ENCODE data around the gene ERCC6L2.

ERCC6L2 gene

GRCh38 chr9:95979446-95979845 lies 104.0 kb downstream of the ERCC6L2 start:
- H2BK5ac ChIP-seq (ENCODE audit: low read depth, low read length, poor library complexity) = no peak overlapping the region
- no peak overlapping the region for H4K12ac ChIP-seq (ENCODE audit: low read depth, low read length)
- no peak overlapping the region for H3K4me2 ChIP-seq (ENCODE audit: low read length)
- no peak for DNase-seq
- no peak overlapping the region for H2BK120ac ChIP-seq (ENCODE audit: insufficient read depth, low read length, poor library complexity)
- H3K4me3 ChIP-seq (ENCODE audit: low read depth, low read length) = no peak overlapping the region
- no peaks in the 10 kb centered on the region for H3K27me3 ChIP-seq (ENCODE audit: insufficient read depth, low read length)
- peaks cover 2% of the 10 kb centered on the region for H3K79me2 ChIP-seq (ENCODE audit: control insufficient read depth, insufficient read depth, low read length, poor library complexity)
- H3K27ac ChIP-seq (ENCODE audit: low read depth, low read length) = no peak overlapping the region
- no peak overlapping the region for H3K4ac ChIP-seq (ENCODE audit: low read depth, low read length)
- H4K91ac ChIP-seq (ENCODE audit: low read depth, low read length) = no peak overlapping the region
- no peaks in the 10 kb centered on the region for H3K4me1 ChIP-seq (ENCODE audit: control insufficient read depth in 1 of 2, insufficient read depth in 2 of 2, low read length in 2 of 2)
- no peak overlapping the region for H3K9ac ChIP-seq (ENCODE audit: low read length)
- no CpG with 5 or more reads among the region's 4 CpGs for WGBS (ENCODE audit: extremely low coverage, insufficient coverage, insufficient read length)
- no peak overlapping the region for H3K23ac ChIP-seq (ENCODE audit: low read length)
- no peak overlapping the region for H2AFZ ChIP-seq (ENCODE audit: insufficient read depth, low read length, poor library complexity)
- H3K14ac ChIP-seq (ENCODE audit: low read length) = no peak overlapping the region
- H4K8ac ChIP-seq (ENCODE audit: low read depth, low read length) = no peak overlapping the region
- H2BK12ac ChIP-seq (ENCODE audit: low read length) = no peak overlapping the region
- H3K9me3 ChIP-seq (ENCODE audit: insufficient read depth, low read depth, low read length) = no peaks in the 10 kb centered on the region
- no peak overlapping the region for H3K18ac ChIP-seq (ENCODE audit: low read length)
- no peaks in the 10 kb centered on the region for H3K79me1 ChIP-seq (ENCODE audit: low read length)
- no peak overlapping the region for H2AK5ac ChIP-seq (ENCODE audit: low read length)
- peaks cover 1 to 4% of the 10 kb centered on the region in 2 experiments for H3K36me3 ChIP-seq (ENCODE audit: control insufficient read depth in 1 of 2, insufficient read depth in 2 of 2, low read length in 2 of 2)

GRCh38 chr9:95980262-95981125 lies 105.0 kb downstream of the ERCC6L2 start:
- Histone ChIP-seq H3K23ac (ENCODE audit: low read length) (no peak overlapping the region), H3K36me3 (ENCODE audit: control insufficient read depth in 1 of 2, insufficient read depth in 2 of 2, low read length in 2 of 2) (peaks cover 1 to 4% of the 10 kb centered on the region in 2 experiments), H3K4me2 (ENCODE audit: low read length) (no peak overlapping the region), H2BK12ac (ENCODE audit: low read length) (no peak overlapping the region), H3K79me1 (ENCODE audit: low read length) (no peaks in the 10 kb centered on the region), H4K8ac (ENCODE audit: low read depth, low read length) (no peak overlapping the region), H3K4ac (ENCODE audit: low read depth, low read length) (no peak overlapping the region), H3K4me3 (ENCODE audit: low read depth, low read length) (no peak overlapping the region), H3K79me2 (ENCODE audit: control insufficient read depth, insufficient read depth, low read length, poor library complexity) (peaks cover 2% of the 10 kb centered on the region), H2AK5ac (ENCODE audit: low read length) (no peak overlapping the region), H3K14ac (ENCODE audit: low read length) (no peak overlapping the region), H3K9me3 (ENCODE audit: insufficient read depth, low read depth, low read length) (no peaks in the 10 kb centered on the region), H4K12ac (ENCODE audit: low read depth, low read length) (no peak overlapping the region), H4K91ac (ENCODE audit: low read depth, low read length) (no peak overlapping the region), H3K4me1 (ENCODE audit: control insufficient read depth in 1 of 2, insufficient read depth in 2 of 2, low read length in 2 of 2) (no peaks in the 10 kb centered on the region), H2BK120ac (ENCODE audit: insufficient read depth, low read length, poor library complexity) (no peak overlapping the region), H3K18ac (ENCODE audit: low read length) (no peak overlapping the region), H2AFZ (ENCODE audit: insufficient read depth, low read length, poor library complexity) (no peak overlapping the region), H3K27me3 (ENCODE audit: insufficient read depth, low read length) (no peaks in the 10 kb centered on the region), H2BK5ac (ENCODE audit: low read depth, low read length, poor library complexity) (no peak overlapping the region), H3K27ac (ENCODE audit: low read depth, low read length) (no peak overlapping the region), H3K9ac (ENCODE audit: low read length) (no peak overlapping the region)
- 100% methylated on average over 1 of the region's 8 CpGs for WGBS (ENCODE audit: extremely low coverage, insufficient coverage, insufficient read length)
- no peak for DNase-seq

GRCh38 chr9:95981761-95982390 lies 106.4 kb downstream of the ERCC6L2 start:
- H3K27me3 ChIP-seq (ENCODE audit: insufficient read depth, low read length) = no peaks in the 10 kb centered on the region
- H2BK12ac ChIP-seq (ENCODE audit: low read length) = no peak overlapping the region
- no peak overlapping the region for H3K4me3 ChIP-seq (ENCODE audit: low read depth, low read length)
- no peaks in the 10 kb centered on the region for H3K9me3 ChIP-seq (ENCODE audit: insufficient read depth, low read depth, low read length)
- no peak overlapping the region for H3K4me2 ChIP-seq (ENCODE audit: low read length)
- H3K4ac ChIP-seq (ENCODE audit: low read depth, low read length) = no peak overlapping the region
- no CpG with 5 or more reads among the region's 5 CpGs for WGBS (ENCODE audit: extremely low coverage, insufficient coverage, insufficient read length)
- no peaks in the 10 kb centered on the region for H3K4me1 ChIP-seq (ENCODE audit: control insufficient read depth in 1 of 2, insufficient read depth in 2 of 2, low read length in 2 of 2)
- H3K36me3 ChIP-seq (ENCODE audit: control insufficient read depth in 1 of 2, insufficient read depth in 2 of 2, low read length in 2 of 2) = peaks cover 3 to 4% of the 10 kb centered on the region in 2 experiments
- H3K23ac ChIP-seq (ENCODE audit: low read length) = no peak overlapping the region
- DNase-seq = no peak
- no peak overlapping the region for H2BK5ac ChIP-seq (ENCODE audit: low read depth, low read length, poor library complexity)
- no peak overlapping the region for H3K9ac ChIP-seq (ENCODE audit: low read length)
- H4K91ac ChIP-seq (ENCODE audit: low read depth, low read length) = no peak overlapping the region
- no peak overlapping the region for H2AK5ac ChIP-seq (ENCODE audit: low read length)
- H3K79me2 ChIP-seq (ENCODE audit: control insufficient read depth, insufficient read depth, low read length, poor library complexity) = no peaks in the 10 kb centered on the region
- H3K18ac ChIP-seq (ENCODE audit: low read length) = no peak overlapping the region
- no peak overlapping the region for H2BK120ac ChIP-seq (ENCODE audit: insufficient read depth, low read length, poor library complexity)
- H4K12ac ChIP-seq (ENCODE audit: low read depth, low read length) = no peak overlapping the region
- no peak overlapping the region for H2AFZ ChIP-seq (ENCODE audit: insufficient read depth, low read length, poor library complexity)
- no peaks in the 10 kb centered on the region for H3K79me1 ChIP-seq (ENCODE audit: low read length)
- H3K14ac ChIP-seq (ENCODE audit: low read length) = no peak overlapping the region
- H4K8ac ChIP-seq (ENCODE audit: low read depth, low read length) = no peak overlapping the region
- no peak overlapping the region for H3K27ac ChIP-seq (ENCODE audit: low read depth, low read length)

GRCh38 chr9:95985440-95986055 lies 110.1 kb downstream of the ERCC6L2 start:
- WGBS (ENCODE audit: extremely low coverage, insufficient coverage, insufficient read length) = no CpG with 5 or more reads among the region's 3 CpGs
- H3K18ac ChIP-seq (ENCODE audit: low read length) = no peak overlapping the region
- no peaks in the 10 kb centered on the region for H3K79me1 ChIP-seq (ENCODE audit: low read length)
- no peak overlapping the region for H3K4me3 ChIP-seq (ENCODE audit: low read depth, low read length)
- H3K14ac ChIP-seq (ENCODE audit: low read length) = no peak overlapping the region
- no peak overlapping the region for H4K91ac ChIP-seq (ENCODE audit: low read depth, low read length)
- no peaks in the 10 kb centered on the region for H3K4me1 ChIP-seq (ENCODE audit: control insufficient read depth in 1 of 2, insufficient read depth in 2 of 2, low read length in 2 of 2)
- no peak overlapping the region for H2BK5ac ChIP-seq (ENCODE audit: low read depth, low read length, poor library complexity)
- H2AFZ ChIP-seq (ENCODE audit: insufficient read depth, low read length, poor library complexity) = no peak overlapping the region
- no peak overlapping the region for H2BK120ac ChIP-seq (ENCODE audit: insufficient read depth, low read length, poor library complexity)
- no peak overlapping the region for H3K23ac ChIP-seq (ENCODE audit: low read length)
- no peak for DNase-seq
- H3K9ac ChIP-seq (ENCODE audit: low read length) = no peak overlapping the region
- no peak overlapping the region for H4K12ac ChIP-seq (ENCODE audit: low read depth, low read length)
- H3K9me3 ChIP-seq (ENCODE audit: insufficient read depth, low read depth, low read length) = peaks cover 6% of the 10 kb centered on the region
- no peak overlapping the region for H3K4ac ChIP-seq (ENCODE audit: low read depth, low read length)
- H3K27ac ChIP-seq (ENCODE audit: low read depth, low read length) = no peak overlapping the region
- H2AK5ac ChIP-seq (ENCODE audit: low read length) = no peak overlapping the region
- peaks cover 4 to 10% of the 10 kb centered on the region in 2 experiments for H3K36me3 ChIP-seq (ENCODE audit: control insufficient read depth in 1 of 2, insufficient read depth in 2 of 2, low read length in 2 of 2)
- no peak overlapping the region for H4K8ac ChIP-seq (ENCODE audit: low read depth, low read length)
- H3K4me2 ChIP-seq (ENCODE audit: low read length) = no peak overlapping the region
- no peaks in the 10 kb centered on the region for H3K79me2 ChIP-seq (ENCODE audit: control insufficient read depth, insufficient read depth, low read length, poor library complexity)
- H2BK12ac ChIP-seq (ENCODE audit: low read length) = no peak overlapping the region
- H3K27me3 ChIP-seq (ENCODE audit: insufficient read depth, low read length) = no peaks in the 10 kb centered on the region

All from trophoblast cell (in vitro differentiated cells and primary cell).